SKM-1 treated with dmso at 0.1 percent for 144 hours (cell line): ENCODE data around the gene TMEM209.
"Not testable (repeated sequence)": the region's sequence is repeated elsewhere in the genome, so short reads cannot be mapped to it uniquely, and the experiment has no call there.

ENCODE experiments used
- DNase-seq: peaks from one replicate; lab custom pipeline; 2025; ENCODE audit not compliant: unreplicated experiment; lab: John Stamatoyannopoulos, UW

The TMEM209 gene

GRCh38 chr7:130131191-130131834 lies 73.9 kb downstream of the TMEM209 start:
- no peak for DNase-seq

DNA sequence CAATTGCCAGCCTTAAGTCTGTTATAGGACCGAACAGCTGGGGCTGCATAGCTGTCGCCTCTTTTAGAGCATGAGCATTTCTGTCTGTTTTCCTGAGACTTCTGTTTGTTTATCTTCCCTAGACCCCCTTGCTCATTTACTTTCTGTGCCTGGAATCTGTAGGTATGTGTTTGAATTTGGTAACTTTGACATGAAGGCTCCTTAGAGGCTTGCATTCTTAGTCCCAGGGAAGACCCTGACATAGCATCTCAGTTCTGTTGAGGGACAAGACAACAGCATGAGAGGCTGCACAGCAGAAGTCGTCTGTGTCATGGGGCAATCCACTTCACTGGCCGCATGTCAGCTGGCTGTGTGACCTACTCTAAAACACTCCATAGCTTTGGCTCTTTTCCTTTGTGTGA lies 76.2 kb downstream of the TMEM209 start:
- no peak for DNase-seq

- DNase-seq, result no peak
Observed at GRCh38 chr7:130127821-130128317, 77.3 kb downstream of the TMEM209 start.

DNA sequence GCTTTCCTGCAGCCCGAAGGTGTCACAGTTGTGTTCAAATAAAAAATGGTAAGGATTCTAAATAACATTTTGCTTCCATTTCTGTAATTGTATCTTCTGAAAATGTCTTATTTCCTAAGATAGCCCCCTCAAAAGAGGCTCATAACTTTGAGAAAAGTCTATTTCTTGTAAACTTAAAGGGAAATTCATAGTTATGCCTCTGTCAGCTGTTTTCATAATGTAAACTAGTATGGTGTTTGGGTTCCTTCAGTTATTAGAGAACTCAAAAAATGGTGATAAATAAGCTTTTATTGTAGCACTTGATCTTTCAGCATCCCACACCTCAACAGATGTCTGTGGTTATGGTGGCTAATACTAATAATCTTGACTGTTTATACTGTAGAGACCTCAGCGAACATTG lies 77.8 kb downstream of the TMEM209 start:
- no peak for DNase-seq

GRCh38 chr7:130126840-130127239 lies 78.4 kb downstream of the TMEM209 start:
- DNase-seq, result not testable (repeated sequence)

DNA sequence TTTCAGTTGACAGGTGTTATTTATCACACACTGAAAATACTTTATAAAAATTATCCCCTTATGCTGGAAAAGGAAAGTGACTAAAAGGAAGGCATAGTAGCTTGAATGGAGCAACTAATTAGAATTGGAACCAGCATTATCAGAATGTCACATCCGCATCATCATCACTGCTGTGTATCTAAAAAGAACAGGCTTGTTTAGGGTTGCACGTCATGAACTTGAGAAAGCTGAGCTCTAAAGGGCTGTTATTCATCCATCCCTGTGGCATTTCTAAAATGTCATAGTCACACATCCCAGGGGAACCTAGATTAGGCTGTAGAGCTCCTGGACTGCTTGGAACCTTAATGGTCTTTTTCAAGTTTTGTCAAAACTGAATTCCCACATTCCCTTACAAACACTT lies 80.5 kb downstream of the TMEM209 start:
- no peak for DNase-seq

- no peak for DNase-seq
Observed at GRCh38 chr7:130123501-130123900, 81.7 kb downstream of the TMEM209 start.

DNA sequence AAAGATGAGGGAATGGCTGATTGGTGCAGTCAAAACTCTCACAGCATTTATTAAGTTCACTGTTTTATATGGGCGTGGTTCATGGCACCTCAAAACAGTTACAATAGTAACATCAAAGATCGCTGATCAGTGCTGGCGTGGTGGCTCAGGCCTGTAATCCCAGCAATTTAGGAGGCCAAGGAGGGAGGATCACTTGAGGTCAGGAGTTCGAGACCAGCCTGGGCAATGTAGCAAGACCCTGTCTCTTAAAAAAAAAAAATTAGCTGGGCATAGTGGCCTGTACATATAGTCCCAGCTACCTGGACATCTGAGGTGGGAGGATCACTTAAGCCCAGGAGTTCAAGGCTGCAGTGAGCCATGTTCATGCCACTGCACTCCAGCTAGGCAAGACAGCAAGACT lies 86.4 kb downstream of the TMEM209 start:
- DNase-seq, result no peak

GRCh38 chr7:130118294-130118693 lies 86.9 kb downstream of the TMEM209 start:
- no peak for DNase-seq

- no peak for DNase-seq
Observed at GRCh38 chr7:130114776-130115175, 90.4 kb downstream of the TMEM209 start.
